ENCODE measurements around the gene VWA3B.

VWA3B gene

GRCh38 chr2:98356729-98357128, 269.8 kb downstream of the VWA3B start:
- TF ChIP-seq CTCF (IDR thresholded peaks at IDR 0.05; ENCODE audit: insufficient read depth, low read length, missing control alignments): no peak
- DNase-seq (ENCODE audit: low read depth, low spot score): no peak
- ChIA-PET CTCF (interaction anchor here (1.2 kb wide), 1 partner anchor 72 kb away, joined by 3 read pairs; no protein-coding TSS in a partner anchor), POLR2A (no interaction called here)
- no peak overlapping the region for H3K4me3 ChIP-seq (ENCODE audit: low read depth, low read length)

GRCh38 chr2:98357849-98358248, 270.9 kb downstream of the VWA3B start:
- no peak for TF ChIP-seq CTCF (IDR thresholded peaks at IDR 0.05; ENCODE audit: insufficient read depth, low read length, missing control alignments)
- ChIA-PET POLR2A (no interaction called here), CTCF (interaction anchor here (1.2 kb wide), 1 partner anchor 73 kb away, joined by 3 read pairs; no protein-coding TSS in a partner anchor)
- no peak overlapping the region for H3K4me3 ChIP-seq (ENCODE audit: low read depth, low read length)
- no peak for DNase-seq (ENCODE audit: low read depth, low spot score)

- ChIA-PET POLR2A (no interaction called here), CTCF (interaction anchor here (1.3 kb wide), 1 partner anchor 553 kb away, joined by 4 read pairs; no protein-coding TSS in a partner anchor)
- no peak for DNase-seq (ENCODE audit: low read depth, low spot score)
- no peak for TF ChIP-seq CTCF (IDR thresholded peaks at IDR 0.05; ENCODE audit: insufficient read depth, low read length, missing control alignments)
- H3K4me3 ChIP-seq (ENCODE audit: low read depth, low read length): no peak overlapping the region
Observed at GRCh38 chr2:98359986-98360385, 273.0 kb downstream of the VWA3B start.
